Activated naive CD8-positive, alpha-beta T cell (primary cell): ENCODE data around the gene TAF1C.

Source experiments
- H3K27ac Mint-ChIP-seq: one replicate; pipeline ENCODE4 v1.8.0; 2021; ENCODE audit warnings: mixed read lengths
- H3K27me3 Mint-ChIP-seq: one replicate; pipeline ENCODE4 v1.8.0; 2021; ENCODE audit warnings: mixed read lengths
- H3K36me3 Mint-ChIP-seq: one replicate; pipeline ENCODE4 v1.8.0; 2021; ENCODE audit warnings: mixed read lengths
- H3K4me1 Mint-ChIP-seq: one replicate; pipeline ENCODE4 v1.8.0; 2021; ENCODE audit warnings: low read depth, mixed read lengths
- H3K4me3 Mint-ChIP-seq: one replicate; pipeline ENCODE4 v1.8.0; 2021; ENCODE audit warnings: mild to moderate bottlenecking, mixed read lengths
- H3K9me3 Mint-ChIP-seq: one replicate; pipeline ENCODE4 v1.8.0; 2021; ENCODE audit warnings: low read depth, mixed read lengths

The TAF1C gene

DNA sequence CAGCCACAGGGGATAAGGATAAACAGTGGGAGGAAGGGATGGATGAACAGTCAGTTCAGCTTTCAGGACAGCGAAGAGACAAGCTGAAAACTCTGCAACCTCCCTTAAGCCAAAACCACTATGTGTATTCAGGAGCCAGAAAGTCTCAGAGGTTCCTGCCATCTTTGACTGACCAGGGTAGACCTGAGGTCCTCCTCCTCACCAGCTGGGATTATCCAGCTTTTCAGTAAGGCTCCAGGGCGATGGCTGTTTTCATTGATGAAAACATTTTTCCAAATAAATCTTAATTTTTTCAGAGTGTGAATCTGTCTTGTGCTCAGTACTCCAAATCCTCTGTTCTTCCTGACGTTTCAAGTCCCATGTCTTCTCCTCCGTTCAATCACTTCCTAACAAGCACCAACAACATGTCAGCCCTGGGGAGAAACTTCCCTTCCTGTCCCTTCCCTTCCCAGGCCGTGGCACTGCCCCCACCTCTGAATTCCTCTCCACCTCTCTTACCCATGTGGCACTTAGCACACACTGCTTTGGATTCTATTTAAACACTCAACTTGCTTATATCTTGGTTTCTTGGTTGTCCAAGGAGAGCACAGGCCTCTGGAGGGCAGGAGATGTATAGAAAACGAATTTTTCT is 47.1 kb downstream of the TAF1C start:
- no peak overlapping the region for H3K4me3 Mint-ChIP-seq
- no peaks in the 10 kb centered on the region for H3K9me3 Mint-ChIP-seq
- H3K4me1 Mint-ChIP-seq, result peaks cover 45% of the 10 kb centered on the region
- H3K27me3 Mint-ChIP-seq, result no peaks in the 10 kb centered on the region
- H3K36me3 Mint-ChIP-seq, result peaks cover 4% of the 10 kb centered on the region
- peak overlapping the region; percentile 69 for H3K27ac Mint-ChIP-seq

DNA sequence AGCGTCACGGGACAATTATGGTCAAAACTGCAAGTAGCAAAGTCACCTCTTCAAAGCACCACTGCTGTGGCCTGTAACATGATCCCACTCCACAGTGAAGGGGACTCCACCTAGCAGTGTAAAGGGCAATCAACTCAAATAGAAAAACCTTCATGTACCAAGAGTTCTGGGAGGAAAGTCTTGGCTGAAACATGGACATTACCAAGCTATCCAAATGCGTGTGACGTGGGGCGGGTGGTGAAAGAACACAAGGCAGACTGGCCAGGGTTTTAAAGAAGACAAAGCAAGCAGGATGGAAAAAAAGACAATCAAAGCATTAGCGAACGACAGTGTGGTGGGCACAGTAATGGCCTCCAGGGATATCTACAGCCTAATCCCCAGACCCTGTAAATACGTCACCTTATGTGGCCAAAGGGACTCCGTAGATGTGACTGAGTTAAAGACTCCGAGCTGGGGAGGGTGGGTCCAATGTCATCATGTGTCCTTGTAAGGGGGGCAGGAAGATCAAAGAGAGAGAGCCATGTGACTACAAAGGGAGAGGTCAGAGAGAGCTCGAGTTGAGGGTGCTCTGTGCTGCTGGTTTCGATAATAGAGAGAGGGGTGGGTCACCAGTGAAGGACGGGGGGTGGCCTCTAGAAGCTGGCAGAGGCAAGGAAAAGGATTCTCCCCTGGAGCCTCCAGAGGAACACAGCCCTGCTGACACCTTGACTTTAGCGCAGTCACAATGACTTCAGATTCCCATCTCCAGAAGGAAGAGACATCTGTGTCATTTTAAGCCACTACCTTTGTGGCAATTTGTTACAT is 47.8 kb downstream of the TAF1C start:
- peak overlapping the region; percentile 62 for H3K4me3 Mint-ChIP-seq
- no peaks in the 10 kb centered on the region for H3K9me3 Mint-ChIP-seq
- peak overlapping the region; percentile 35 for H3K27ac Mint-ChIP-seq
- H3K36me3 Mint-ChIP-seq, result peaks cover 4% of the 10 kb centered on the region
- H3K4me1 Mint-ChIP-seq, result peaks cover 43% of the 10 kb centered on the region
- H3K27me3 Mint-ChIP-seq, result no peaks in the 10 kb centered on the region

DNA sequence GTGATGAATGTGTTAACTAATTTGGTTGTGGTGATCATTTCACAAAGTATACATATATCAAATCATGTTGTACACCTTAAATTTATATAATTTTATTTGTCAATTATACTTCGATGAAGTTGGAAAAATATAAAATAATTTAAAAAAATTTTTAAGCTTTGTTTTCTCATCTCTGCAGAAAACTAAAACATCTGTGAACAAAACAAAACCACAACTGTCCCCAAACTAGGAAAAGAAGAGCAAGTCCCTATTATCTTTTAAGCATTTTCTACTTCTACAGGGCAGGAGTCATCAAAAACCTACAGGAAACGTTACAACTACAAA is 48.4 kb downstream of the TAF1C start:
- Mint-ChIP-seq H3K36me3 (peaks cover 4% of the 10 kb centered on the region), H3K9me3 (no peaks in the 10 kb centered on the region), H3K4me3 (peak overlapping the region; percentile 62), H3K27me3 (no peaks in the 10 kb centered on the region), H3K27ac (peak overlapping the region; percentile 35), H3K4me1 (peaks cover 41% of the 10 kb centered on the region)

DNA sequence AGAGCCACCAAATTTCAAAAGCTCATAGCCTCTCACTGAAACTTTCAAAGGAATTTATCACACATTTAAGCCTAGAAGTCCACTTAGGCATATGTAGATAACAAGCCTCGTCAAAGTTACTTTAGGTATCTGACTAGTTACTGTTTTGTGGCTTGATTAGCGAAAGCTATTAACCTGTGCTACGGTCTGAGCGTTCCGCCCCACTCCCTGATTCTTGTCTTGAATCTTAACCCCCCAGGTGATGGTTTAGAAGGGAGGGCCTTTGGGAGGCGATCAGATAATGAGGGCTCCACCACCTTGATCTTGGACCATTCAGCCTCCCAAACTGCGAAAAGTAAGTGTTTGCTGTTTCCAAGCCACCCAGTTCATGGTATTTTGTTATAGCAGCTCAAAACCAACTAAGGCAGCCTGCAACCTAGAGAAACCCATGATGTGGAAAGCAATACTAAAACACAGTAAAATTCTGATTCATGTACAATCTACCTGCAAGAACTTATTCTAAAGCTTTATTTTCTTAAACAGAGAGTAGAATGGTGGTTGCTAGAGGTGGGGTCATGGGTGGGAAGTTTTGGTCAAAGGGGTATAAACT is 49.0 kb downstream of the TAF1C start:
- Mint-ChIP-seq H3K27me3 (no peaks in the 10 kb centered on the region), H3K9me3 (no peaks in the 10 kb centered on the region), H3K27ac (no peak overlapping the region), H3K4me3 (no peak overlapping the region), H3K4me1 (peaks cover 35% of the 10 kb centered on the region), H3K36me3 (peaks cover 4% of the 10 kb centered on the region)

DNA sequence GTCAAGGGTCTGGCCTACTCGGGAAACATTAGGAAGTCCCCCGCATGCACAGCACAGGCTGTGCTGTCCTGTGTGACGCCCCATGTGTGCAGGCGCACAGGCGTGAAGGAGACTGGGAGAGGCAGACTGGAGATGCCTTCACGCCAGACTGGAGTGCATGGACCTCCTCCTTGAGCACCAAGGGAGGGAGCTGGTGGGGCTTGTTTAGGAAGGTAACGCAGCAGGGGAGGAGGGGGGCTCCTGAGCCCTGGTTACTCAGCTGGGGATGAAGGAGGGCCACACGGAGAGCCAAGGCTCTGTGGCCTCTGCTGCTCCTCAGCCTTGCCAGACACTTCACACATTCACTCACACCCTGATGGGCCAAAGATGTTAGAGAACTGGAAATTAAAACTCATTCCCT is 49.6 kb downstream of the TAF1C start:
- H3K9me3 Mint-ChIP-seq, result no peaks in the 10 kb centered on the region
- H3K27ac Mint-ChIP-seq, result peak overlapping the region; percentile 36
- no peak overlapping the region for H3K4me3 Mint-ChIP-seq
- H3K27me3 Mint-ChIP-seq, result no peaks in the 10 kb centered on the region
- peaks cover 32% of the 10 kb centered on the region for H3K4me1 Mint-ChIP-seq
- H3K36me3 Mint-ChIP-seq, result peaks cover 4% of the 10 kb centered on the region

DNA sequence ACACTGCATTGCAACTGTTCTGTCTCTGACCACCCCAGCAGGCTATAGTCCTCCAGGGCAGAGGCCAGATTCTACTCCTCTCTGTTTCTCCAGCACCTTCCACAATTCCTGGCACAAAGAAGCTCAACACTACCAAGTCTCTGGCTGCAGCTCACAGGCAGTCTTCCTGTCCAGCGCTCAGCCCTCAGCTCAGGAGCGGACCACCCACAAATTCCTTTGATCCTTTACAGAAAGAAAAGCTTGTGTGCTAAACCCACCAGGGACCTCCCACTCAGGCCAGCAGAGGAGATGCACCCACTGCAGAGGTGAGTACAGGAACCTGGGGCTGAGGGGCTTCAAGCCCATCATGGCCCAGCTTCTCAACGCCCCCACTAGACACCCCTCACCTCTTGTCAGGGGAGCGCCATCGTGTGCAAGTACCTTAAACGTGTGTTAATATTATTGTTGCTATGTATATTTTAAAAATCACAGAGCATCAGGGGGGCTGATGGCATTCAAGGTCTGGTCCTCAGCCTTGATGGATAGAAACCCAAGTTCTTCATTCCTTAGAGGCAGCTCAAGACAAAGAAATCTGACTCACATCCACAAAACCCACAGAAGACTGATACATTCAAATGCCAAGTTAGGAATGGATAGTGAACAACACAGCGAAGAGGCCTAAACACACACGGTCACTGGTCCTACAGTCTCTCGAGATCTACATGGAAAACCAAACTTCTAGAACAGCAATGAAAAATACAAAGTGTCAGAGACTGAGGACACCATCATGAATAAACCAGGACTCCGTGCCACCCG is 50.3 kb downstream of the TAF1C start:
- Mint-ChIP-seq H3K27me3 (no peaks in the 10 kb centered on the region), H3K4me1 (peaks cover 30% of the 10 kb centered on the region), H3K9me3 (no peaks in the 10 kb centered on the region), H3K4me3 (no peak overlapping the region), H3K27ac (no peak overlapping the region), H3K36me3 (peaks cover 4% of the 10 kb centered on the region)

DNA sequence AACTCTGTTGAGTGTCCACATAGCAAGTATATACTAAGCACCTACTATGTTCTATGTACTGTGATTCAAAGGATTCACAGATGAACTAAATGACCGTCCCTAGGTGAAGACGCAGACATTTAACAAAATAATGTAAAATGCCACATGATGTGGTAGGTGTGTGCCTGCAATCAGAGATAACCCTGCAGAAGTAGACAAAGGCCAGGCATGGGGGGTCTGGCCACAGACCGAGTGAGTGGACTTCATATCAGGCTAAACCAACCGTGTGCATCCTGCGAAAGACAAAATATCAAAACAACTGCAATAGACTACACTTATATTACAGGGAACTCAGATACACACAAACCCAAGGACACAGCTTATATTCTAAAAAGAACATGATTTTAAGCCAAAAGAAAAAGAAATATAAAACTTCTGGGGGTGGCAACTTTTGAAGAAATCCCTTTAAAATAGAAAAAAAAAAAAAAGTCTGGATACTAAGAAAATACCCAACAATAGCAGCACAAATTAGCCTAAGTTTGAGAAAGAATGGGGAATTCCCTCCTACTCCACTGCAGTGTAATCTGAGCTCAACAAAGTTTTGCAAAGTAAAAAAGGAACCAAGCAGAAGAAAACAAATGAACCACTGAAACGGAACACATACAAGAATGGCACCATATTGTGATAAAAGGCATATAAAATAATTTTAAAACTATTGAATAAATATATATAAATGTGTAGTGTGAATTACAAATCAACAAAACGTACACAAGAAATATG is 54.2 kb downstream of the TAF1C start:
- H3K36me3 Mint-ChIP-seq, result peaks cover 2% of the 10 kb centered on the region
- H3K27me3 Mint-ChIP-seq, result no peaks in the 10 kb centered on the region
- H3K4me1 Mint-ChIP-seq, result peaks cover 10% of the 10 kb centered on the region
- no peak overlapping the region for H3K27ac Mint-ChIP-seq
- H3K9me3 Mint-ChIP-seq, result no peaks in the 10 kb centered on the region
- no peak overlapping the region for H3K4me3 Mint-ChIP-seq

DNA sequence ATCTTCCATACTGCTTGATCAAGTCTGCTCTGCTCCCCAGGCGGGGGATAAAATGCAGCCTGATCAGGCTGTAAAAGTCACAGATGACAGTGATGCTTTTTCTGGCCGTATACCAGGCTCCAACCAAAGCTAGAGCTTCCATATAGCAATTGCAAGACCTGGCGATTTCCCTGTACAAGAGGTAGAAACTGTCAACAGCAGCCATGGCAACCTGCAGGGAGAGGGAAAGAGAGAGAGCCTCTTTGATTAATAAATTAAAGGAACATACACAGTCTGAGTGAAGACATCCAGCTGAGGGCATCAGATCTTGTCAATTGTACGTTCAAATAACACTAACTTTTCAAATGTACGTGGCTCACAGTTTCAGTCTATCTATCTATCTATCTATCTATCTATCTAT is 55.7 kb downstream of the TAF1C start:
- Mint-ChIP-seq H3K4me1 (peaks cover 4% of the 10 kb centered on the region), H3K36me3 (peaks cover 5% of the 10 kb centered on the region), H3K9me3 (no peaks in the 10 kb centered on the region), H3K27me3 (no peaks in the 10 kb centered on the region), H3K27ac (no peak overlapping the region), H3K4me3 (no peak overlapping the region)
